CD14-positive monocyte (primary cell): ENCODE data around the gene AASDH. TPM values are rescaled to one million over a fixed set of nuclear protein-coding genes. Genes with fewer than 3 reads are reported as not detected.

Experiments
- DNase-seq, 3 donors: peaks; one replicate each; pipeline ENCODE4 v3.0.0-alpha.2; 2011 to 2022
- H2AFZ ChIP-seq: 2 replicates; pipeline ENCODE4 v1.6.0; 2012; ENCODE audit warnings: mild to moderate bottlenecking, low read depth, low read length, inconsistent platforms; ENCODE audit not compliant: insufficient read depth, poor library complexity, severe bottlenecking
- H3K27ac ChIP-seq, 2 donors: 1 replicate in 1 of 2; 2 replicates in 1 of 2; pipeline ENCODE4 v1.5.1; 2012 to 2013; ENCODE audit warnings: low read length in 2 of 2, control low read depth in 1 of 2, inconsistent platforms in 1 of 2, low read depth in 1 of 2, mild to moderate bottlenecking in 1 of 2
- H3K27me3 ChIP-seq, 2 donors: one replicate each; pipeline versions ENCODE4 v1.6.0 to v1.6.1; 2011 to 2013; ENCODE audit warnings: low read length in 2 of 2; ENCODE audit not compliant: control insufficient read depth in 2 of 2, insufficient read depth in 2 of 2
- H3K36me3 ChIP-seq, 2 donors: replicated peaks in 1 of 2; 1 replicate in 1 of 2; 2 replicates in 1 of 2; pipeline versions ENCODE4 v1.5.1 to v1.6.1; 2012 to 2013; ENCODE audit warnings: low read length in 2 of 2, control low read depth in 1 of 2, inconsistent platforms in 1 of 2, mild to moderate bottlenecking in 1 of 2; ENCODE audit not compliant: insufficient read depth in 2 of 2, control insufficient read depth in 1 of 2
- H3K4me1 ChIP-seq, 2 donors: 1 replicate in 1 of 2; 2 replicates in 1 of 2; pipeline versions ENCODE4 v1.5.1 to v1.6.1; 2012 to 2013; ENCODE audit warnings: low read length in 2 of 2, control low read depth in 1 of 2, inconsistent platforms in 1 of 2, mild to moderate bottlenecking in 1 of 2, moderate library complexity in 1 of 2; ENCODE audit not compliant: insufficient read depth in 2 of 2, control insufficient read depth in 1 of 2
- H3K4me2 ChIP-seq: replicated peaks from 2 replicates; pipeline ENCODE3; 2012; ENCODE audit warnings: low read length, moderate library complexity, mild to moderate bottlenecking; ENCODE audit not compliant: poor library complexity, severe bottlenecking; ENCODE audit errors: extremely low read depth
- H3K4me3 ChIP-seq, 3 experiments: fragments of 200-600 bp in 1 of 3; sonication (generic) in 1 of 3; replicated peaks in 1 of 3; 1 replicate in 2 of 3; 2 replicates in 1 of 3; pipeline ENCODE4 v1.5.1; 2011 to 2013; ENCODE audit warnings: low read length in 3 of 3, mild to moderate bottlenecking in 3 of 3, control low read depth in 2 of 3, low read depth in 2 of 3, inconsistent platforms in 1 of 3, moderate library complexity in 1 of 3
- H3K79me2 ChIP-seq: 2 replicates; pipeline ENCODE4 v1.6.0; 2012; ENCODE audit warnings: mild to moderate bottlenecking, control low read depth, inconsistent platforms, low read length, moderate library complexity; ENCODE audit not compliant: insufficient read depth
- H3K9ac ChIP-seq: 2 replicates; pipeline ENCODE4 v1.6.0; 2017; ENCODE audit warnings: low read length, mild to moderate bottlenecking; ENCODE audit not compliant: insufficient read depth, poor library complexity, severe bottlenecking
- H3K9me3 ChIP-seq, 2 donors: replicated peaks in 1 of 2; 1 replicate in 1 of 2; 2 replicates in 1 of 2; pipeline versions ENCODE4 v1.5.1 to v1.6.1; 2012 to 2013; ENCODE audit warnings: low read length in 2 of 2, control low read depth in 1 of 2; ENCODE audit not compliant: control insufficient read depth in 1 of 2, insufficient read depth in 1 of 2
- H4K20me1 ChIP-seq: 2 replicates; pipeline ENCODE4 v1.6.0; 2012; ENCODE audit warnings: mild to moderate bottlenecking, low read length, control low read depth, moderate library complexity; ENCODE audit not compliant: insufficient read depth
- H3K27ac Mint-ChIP-seq, 7 donors: one replicate each; pipeline ENCODE4 v1.8.0; 2020; ENCODE audit warnings: mild to moderate bottlenecking in 7 of 7, mixed read lengths in 7 of 7, moderate library complexity in 6 of 7, inconsistent platforms in 2 of 7
- H3K27me3 Mint-ChIP-seq, 3 donors: one replicate each; pipeline ENCODE4 v1.8.0; 2021 to 2022; ENCODE audit warnings: low read depth in 3 of 3, mild to moderate bottlenecking in 3 of 3, mixed read lengths in 3 of 3, moderate library complexity in 3 of 3, inconsistent platforms in 1 of 3
- H3K36me3 Mint-ChIP-seq, 2 donors: one replicate each; pipeline ENCODE4 v1.8.0; 2020; ENCODE audit warnings: mixed read lengths in 2 of 2, inconsistent platforms in 1 of 2, mild to moderate bottlenecking in 1 of 2
- H3K4me1 Mint-ChIP-seq: one replicate; pipeline ENCODE4 v1.8.0; 2020; ENCODE audit warnings: mild to moderate bottlenecking, mixed read lengths
- H3K4me3 Mint-ChIP-seq, 2 donors: one replicate each; pipeline ENCODE4 v1.8.0; 2020; ENCODE audit warnings: mild to moderate bottlenecking in 2 of 2, mixed read lengths in 2 of 2, moderate library complexity in 1 of 2
- H3K9me3 Mint-ChIP-seq, 7 donors: one replicate each; pipeline ENCODE4 v1.8.0; 2020 to 2022; ENCODE audit warnings: mixed read lengths in 7 of 7, mild to moderate bottlenecking in 6 of 7, moderate library complexity in 6 of 7, inconsistent platforms in 2 of 7
- CTCF ChIP-seq: fragments of 200-600 bp; IDR thresholded peaks from one replicate; pipeline ENCODE4 v1.8.0; 2022; ENCODE audit warnings: antibody characterized with exemption, mild to moderate bottlenecking
- WGBS: methylation state at CpG from one replicate; pipeline ENCODE4 v1.1.5; 2013; ENCODE audit warnings: missing lambda C conversion rate; ENCODE audit not compliant: insufficient coverage; 5-methylcytosine and 5-hydroxymethylcytosine counted together
- intact Hi-C, 2 donors: fragments of 100-400 bp; cut with micrococcal nuclease; formaldehyde crosslinking; loops; one replicate each; pipeline versions ENCODE4 v1.15.0 to v1.15.1; 2023
- polyA plus RNA-seq, 3 donors: library from polyadenylated mRNA; depleted of rRNA in 1 of 3; unstranded in 2 of 3; stranded (reverse) in 1 of 3; fragments of 300-500 nt in 2 of 3; fragments of >200 nt in 1 of 3; fragmentation: Illumina TruSeq in 2 of 3; gene quantifications; 1 replicate in 2 of 3; 2 replicates in 1 of 3; pipeline ENCODE4 v1.2.3, GENCODE V29; 2012 to 2021

Gene AASDH
- polyA plus RNA-seq, 3 donors = 5.9 to 6.9 (median 6.2) TPM

- intact Hi-C loops = loop anchor here (2.0 to 10.0 kb wide), 3 partner anchors 49 to 542 kb away; partner anchors contain the start of genes AASDH (in 1 of the 2), NOA1 (in 1 of the 2), POLR2B (in 1 of the 2) and REST (in 1 of the 2)
- Histone ChIP-seq H4K20me1 (no peaks in the 10 kb centered on the region), H3K27me3 (no peaks in the 10 kb centered on the region), H3K4me2 (peak within 1 kb of the TSS; percentile 98), H3K36me3 (no peaks in the 10 kb centered on the region), H2AFZ (peak within 1 kb of the TSS; percentile 97), H3K27ac (peak within 1 kb of the TSS; percentile 86 to 87), H3K4me1 (peaks cover 19 to 36% of the 10 kb centered on the region in 2 donors), H3K9me3 (no peaks in the 10 kb centered on the region), H3K9ac (peak within 1 kb of the TSS; percentile 73), H3K79me2 (peaks cover 85% of the 10 kb centered on the region), H3K4me3 (peak within 1 kb of the TSS; percentile 69 to 91 (median 72))
- H3K27ac Mint-ChIP-seq = peak within 1 kb of the TSS; percentile 94 to 99 (median 97)
- peak; percentile 94 to 97 (median 95) for DNase-seq
- TF ChIP-seq CTCF = peak; percentile 7
- no peaks in the 10 kb centered on the region for H3K9me3 Mint-ChIP-seq
- H3K36me3 Mint-ChIP-seq = peaks cover 0 to 5% of the 10 kb centered on the region in 2 donors
- H3K4me1 Mint-ChIP-seq = peaks cover 28% of the 10 kb centered on the region
- under 1% methylated on average over 46 of the region's 61 CpGs for WGBS
- H3K27me3 Mint-ChIP-seq = peaks cover 0 to 2% (median 0%) of the 10 kb centered on the region in 3 donors
- H3K4me3 Mint-ChIP-seq = peak within 1 kb of the TSS; percentile 86 to 99
These were observed 48.0 kb upstream of the AASDH start, which contains the start of gene PPAT for GRCh38 chr4:56435140-56435926. PPAT (minus strand) TSS chr4:56435615; CDS start chr4:56435477, 138 bp downstream.

- Histone ChIP-seq H4K20me1 (no peaks in the 10 kb centered on the region), H3K4me3 (peak overlapping the region; percentile 69 to 91 (median 72)), H3K9ac (peak overlapping the region; percentile 58), H3K4me2 (peak overlapping the region; percentile 98), H3K79me2 (peaks cover 84% of the 10 kb centered on the region), H2AFZ (peak overlapping the region; percentile 97), H3K9me3 (no peaks in the 10 kb centered on the region), H3K4me1 (peaks cover 19 to 36% of the 10 kb centered on the region in 2 donors), H3K36me3 (no peaks in the 10 kb centered on the region), H3K27me3 (no peaks in the 10 kb centered on the region), H3K27ac (peak overlapping the region; percentile 86 to 87)
- Mint-ChIP-seq H3K9me3 (no peaks in the 10 kb centered on the region), H3K27ac (peak overlapping the region; percentile 37 to 99 (median 94)), H3K36me3 (peaks cover 0 to 5% of the 10 kb centered on the region in 2 donors), H3K4me3 (peak overlapping the region; percentile 86 to 99), H3K4me1 (peaks cover 28% of the 10 kb centered on the region), H3K27me3 (peaks cover 0 to 2% (median 0%) of the 10 kb centered on the region in 3 donors)
- intact Hi-C loops = loop anchor here (2.0 to 10.0 kb wide), 5 partner anchors 33 to 543 kb away; partner anchors contain the start of genes AASDH (in 2 of the 2), NOA1 (in 1 of the 2), POLR2B (in 1 of the 2) and REST (in 1 of the 2)
- 0% methylated on average over 9 of the region's 15 CpGs for WGBS
- no peak for TF ChIP-seq CTCF
- DNase-seq = peak in 1 of 3 donors; percentile 12
These were observed 47.4 kb upstream of the AASDH start for GRCh38 chr4:56434599-56435139.
